ENCODE data around the gene TPM4. TPM values are rescaled to one million over a fixed set of nuclear protein-coding genes. Genes with fewer than 3 reads are reported as not detected.
A peak's percentile ranks its signal among the peaks of the same experiment; 100 is the strongest.

TPM4 gene
- polyA plus RNA-seq, 3 donors: 144 to 170 (median 146) TPM

DNA sequence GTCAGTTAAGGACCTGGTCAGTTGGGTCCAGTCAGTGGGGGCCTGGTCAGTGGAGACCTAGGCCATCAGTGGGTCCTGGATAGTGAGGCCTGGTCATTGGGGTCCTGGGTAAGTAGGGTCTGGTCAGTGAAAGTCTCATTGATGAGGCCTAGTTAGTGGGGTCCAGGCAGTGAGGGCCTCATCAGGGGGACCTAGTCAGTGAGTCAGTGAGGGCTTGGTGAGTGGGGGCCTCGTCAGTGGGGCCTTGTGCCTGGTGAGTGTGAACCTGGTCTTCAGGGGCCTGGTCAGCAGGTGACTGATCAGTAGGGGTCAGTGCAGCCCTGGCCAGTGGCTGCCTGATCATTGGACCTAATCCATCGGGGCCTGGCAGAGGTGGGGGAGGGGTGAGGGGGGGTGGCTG lies 42.6 kb upstream of the TPM4 start:
- 83% methylated on average over 2 of the region's 2 CpGs for WGBS (ENCODE audit: insufficient coverage)
- TF ChIP-seq, protein P1, sequence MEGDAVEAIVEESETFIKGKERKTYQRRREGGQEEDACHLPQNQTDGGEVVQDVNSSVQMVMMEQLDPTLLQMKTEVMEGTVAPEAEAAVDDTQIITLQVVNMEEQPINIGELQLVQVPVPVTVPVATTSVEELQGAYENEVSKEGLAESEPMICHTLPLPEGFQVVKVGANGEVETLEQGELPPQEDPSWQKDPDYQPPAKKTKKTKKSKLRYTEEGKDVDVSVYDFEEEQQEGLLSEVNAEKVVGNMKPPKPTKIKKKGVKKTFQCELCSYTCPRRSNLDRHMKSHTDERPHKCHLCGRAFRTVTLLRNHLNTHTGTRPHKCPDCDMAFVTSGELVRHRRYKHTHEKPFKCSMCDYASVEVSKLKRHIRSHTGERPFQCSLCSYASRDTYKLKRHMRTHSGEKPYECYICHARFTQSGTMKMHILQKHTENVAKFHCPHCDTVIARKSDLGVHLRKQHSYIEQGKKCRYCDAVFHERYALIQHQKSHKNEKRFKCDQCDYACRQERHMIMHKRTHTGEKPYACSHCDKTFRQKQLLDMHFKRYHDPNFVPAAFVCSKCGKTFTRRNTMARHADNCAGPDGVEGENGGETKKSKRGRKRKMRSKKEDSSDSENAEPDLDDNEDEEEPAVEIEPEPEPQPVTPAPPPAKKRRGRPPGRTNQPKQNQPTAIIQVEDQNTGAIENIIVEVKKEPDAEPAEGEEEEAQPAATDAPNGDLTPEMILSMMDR (IDR thresholded peaks at IDR 0.05): no peak
- no peaks in the 10 kb centered on the region for H3K79me2 ChIP-seq (ENCODE audit: insufficient read depth, low read length)
- peaks cover 0 to 2% of the 10 kb centered on the region in 2 donors for H3K9me3 ChIP-seq (replicated peaks in 1 of 2; ENCODE audit: control insufficient read depth in 1 of 2, insufficient read depth in 1 of 2, low read length in 2 of 2)
- Mint-ChIP-seq H3K4me1 (peaks cover 12% of the 10 kb centered on the region), H3K4me3 (no peak overlapping the region), H3K9me3 (peaks cover 0 to 7% (median 2%) of the 10 kb centered on the region in 7 donors), H3K27me3 (ENCODE audit: low read depth in 3 of 3) (peaks cover 0 to 2% (median 0%) of the 10 kb centered on the region in 3 donors), H3K27ac (peak overlapping the region in 1 of 7 donors; percentile 48), H3K36me3 (no peaks in the 10 kb centered on the region)
- H3K36me3 ChIP-seq (replicated peaks in 1 of 2; ENCODE audit: control insufficient read depth in 1 of 2, insufficient read depth in 2 of 2, low read length in 2 of 2): no peaks in the 10 kb centered on the region
- H3K4me3 ChIP-seq (replicated peaks in 1 of 3; ENCODE audit: low read depth in 2 of 3, low read length in 3 of 3): no peak overlapping the region
- no peaks in the 10 kb centered on the region for H4K20me1 ChIP-seq (ENCODE audit: insufficient read depth, low read length)
- no peak for DNase-seq
- H3K9ac ChIP-seq (ENCODE audit: insufficient read depth, low read length, poor library complexity, severe bottlenecking): no peak overlapping the region
- H3K27ac ChIP-seq (ENCODE audit: low read depth in 1 of 2, low read length in 2 of 2): no peak overlapping the region
- H3K27me3 ChIP-seq (ENCODE audit: control insufficient read depth in 2 of 2, insufficient read depth in 2 of 2, low read length in 2 of 2): no peaks in the 10 kb centered on the region
- H3K4me1 ChIP-seq (ENCODE audit: control insufficient read depth in 1 of 2, insufficient read depth in 2 of 2, low read length in 2 of 2): peaks cover 12 to 13% of the 10 kb centered on the region in 2 donors
- H2AFZ ChIP-seq (ENCODE audit: insufficient read depth, low read depth, low read length, poor library complexity, severe bottlenecking): no peak overlapping the region
- intact Hi-C loops (cut with micrococcal nuclease): no loop called here
- H3K4me2 ChIP-seq (replicated peaks; ENCODE audit: extremely low read depth, low read length, poor library complexity, severe bottlenecking): no peak overlapping the region

DNA sequence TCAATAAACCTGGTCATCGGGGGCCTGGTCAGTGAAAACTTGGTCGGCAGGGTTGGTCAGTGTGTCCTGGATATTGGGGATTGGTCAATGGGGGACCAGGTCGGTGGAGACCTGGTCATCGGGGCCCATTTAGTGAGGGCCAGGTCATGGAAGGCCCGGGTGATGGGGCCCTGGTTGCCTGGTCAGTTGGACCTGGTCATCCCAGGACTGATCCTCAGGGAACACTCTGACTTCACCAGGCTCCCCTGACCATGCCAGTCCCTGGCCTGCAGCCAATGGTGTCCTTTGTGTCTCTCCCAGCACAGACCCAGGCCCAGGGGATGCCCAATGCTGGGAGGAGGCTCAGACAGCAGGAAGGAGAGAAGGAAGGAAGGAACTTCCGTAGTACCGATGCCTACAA lies 42.1 kb upstream of the TPM4 start:
- no peaks in the 10 kb centered on the region for H3K27me3 ChIP-seq (ENCODE audit: control insufficient read depth in 2 of 2, insufficient read depth in 2 of 2, low read length in 2 of 2)
- DNase-seq: no peak
- peaks cover 0 to 2% (median 0%) of the 10 kb centered on the region in 3 donors for H3K27me3 Mint-ChIP-seq (ENCODE audit: low read depth in 3 of 3)

More for the DNA sequence above, 42.1 kb upstream of the TPM4 start:
- Histone ChIP-seq H3K27ac (ENCODE audit: low read depth in 1 of 2, low read length in 2 of 2) (no peak overlapping the region), H3K4me2 (replicated peaks; ENCODE audit: extremely low read depth, low read length, poor library complexity, severe bottlenecking) (no peak overlapping the region), H2AFZ (ENCODE audit: insufficient read depth, low read depth, low read length, poor library complexity, severe bottlenecking) (no peak overlapping the region), H3K9me3 (replicated peaks in 1 of 2; ENCODE audit: control insufficient read depth in 1 of 2, insufficient read depth in 1 of 2, low read length in 2 of 2) (no peaks in the 10 kb centered on the region), H3K4me1 (ENCODE audit: control insufficient read depth in 1 of 2, insufficient read depth in 2 of 2, low read length in 2 of 2) (peaks cover 12 to 13% of the 10 kb centered on the region in 2 donors), H4K20me1 (ENCODE audit: insufficient read depth, low read length) (no peaks in the 10 kb centered on the region), H3K36me3 (replicated peaks in 1 of 2; ENCODE audit: control insufficient read depth in 1 of 2, insufficient read depth in 2 of 2, low read length in 2 of 2) (no peaks in the 10 kb centered on the region), H3K79me2 (ENCODE audit: insufficient read depth, low read length) (no peaks in the 10 kb centered on the region), H3K4me3 (replicated peaks in 1 of 3; ENCODE audit: low read depth in 2 of 3, low read length in 3 of 3) (no peak overlapping the region), H3K9ac (ENCODE audit: insufficient read depth, low read length, poor library complexity, severe bottlenecking) (no peak overlapping the region)
- no peak overlapping the region for H3K4me3 Mint-ChIP-seq
- peaks cover 0 to 3% (median 0%) of the 10 kb centered on the region in 7 donors for H3K9me3 Mint-ChIP-seq
- no peaks in the 10 kb centered on the region for H3K36me3 Mint-ChIP-seq
- intact Hi-C loops (cut with micrococcal nuclease): no loop called here
- H3K27ac Mint-ChIP-seq: no peak overlapping the region
- TF ChIP-seq, protein P1 (IDR thresholded peaks at IDR 0.05): no peak
- H3K4me1 Mint-ChIP-seq: peaks cover 11% of the 10 kb centered on the region
- WGBS (ENCODE audit: insufficient coverage): 86% methylated on average over 6 of the region's 7 CpGs

Data from CD14-positive monocyte (primary cell).